Astrocyte (in vitro differentiated cells and primary cell): ENCODE data around the gene GRK5. TPM values are rescaled to one million over a fixed set of nuclear protein-coding genes. Genes with fewer than 3 reads are reported as not detected.
A peak's percentile ranks its signal among the peaks of the same experiment; 100 is the strongest.

Experiments used
- DNase-seq: peaks from one replicate; pipeline ENCODE4 v3.0.0-alpha.2; 2010; ENCODE audit warnings: low read depth
- FAIRE-seq: peaks from 2 replicates; lab custom pipeline; 2011; peaks lifted over from hg19 to GRCh38; lab: Jason Lieb, UNC
- H2AFZ ChIP-seq: 2 replicates; pipeline ENCODE4 v1.6.0; 2012; ENCODE audit warnings: low read depth, low read length, inconsistent platforms
- H3K27ac ChIP-seq: 2 replicates; pipeline ENCODE4 v1.5.1; 2011; ENCODE audit warnings: low read depth, low read length, inconsistent platforms
- H3K27me3 ChIP-seq: 2 replicates; pipeline ENCODE4 v1.6.0; 2011; ENCODE audit warnings: low read length, inconsistent platforms; ENCODE audit not compliant: insufficient read depth
- H3K36me3 ChIP-seq: 2 replicates; pipeline ENCODE4 v1.5.1; 2011; ENCODE audit warnings: low read length, inconsistent platforms; ENCODE audit not compliant: insufficient read depth
- H3K4me1 ChIP-seq: 2 replicates; pipeline ENCODE4 v1.5.1; 2011; ENCODE audit warnings: low read length, inconsistent platforms; ENCODE audit not compliant: insufficient read depth
- H3K4me2 ChIP-seq: 2 replicates; pipeline ENCODE4 v1.6.0; 2012; ENCODE audit warnings: low read length, inconsistent platforms
- H3K4me3 ChIP-seq: 2 replicates; pipeline ENCODE4 v1.5.1; 2011; ENCODE audit warnings: low read depth, mild to moderate bottlenecking, low read length, inconsistent platforms; ENCODE audit not compliant: insufficient read depth
- H3K79me2 ChIP-seq: 2 replicates; pipeline ENCODE4 v1.6.0; 2012; ENCODE audit warnings: mild to moderate bottlenecking, low read length, inconsistent platforms; ENCODE audit not compliant: insufficient read depth
- H3K9ac ChIP-seq: 2 replicates; pipeline ENCODE4 v1.6.0; 2012; ENCODE audit warnings: mild to moderate bottlenecking, low read length, inconsistent platforms
- H3K9me3 ChIP-seq: 2 replicates; pipeline ENCODE4 v1.5.1; 2012; ENCODE audit warnings: low read depth, mild to moderate bottlenecking, low read length, inconsistent platforms; ENCODE audit not compliant: insufficient read depth
- H4K20me1 ChIP-seq: 2 replicates; pipeline ENCODE4 v1.6.0; 2012; ENCODE audit warnings: low read length, inconsistent platforms; ENCODE audit not compliant: insufficient read depth
- H3K27ac Mint-ChIP-seq: one replicate; pipeline ENCODE4 v1.8.0; 2021; ENCODE audit warnings: mild to moderate bottlenecking, mixed read lengths; ENCODE audit not compliant: unreplicated experiment
- H3K27me3 Mint-ChIP-seq: one replicate; pipeline ENCODE4 v1.8.0; 2021; ENCODE audit warnings: low read depth, mixed read lengths; ENCODE audit not compliant: unreplicated experiment
- H3K36me3 Mint-ChIP-seq: one replicate; pipeline ENCODE4 v1.8.0; 2021; ENCODE audit warnings: low read depth, mixed read lengths; ENCODE audit not compliant: unreplicated experiment
- H3K4me1 Mint-ChIP-seq: one replicate; pipeline ENCODE4 v1.8.0; 2021; ENCODE audit warnings: low read depth, mixed read lengths; ENCODE audit not compliant: unreplicated experiment
- H3K4me3 Mint-ChIP-seq: one replicate; pipeline ENCODE4 v1.8.0; 2021; ENCODE audit warnings: mild to moderate bottlenecking, moderate library complexity, mixed read lengths; ENCODE audit not compliant: unreplicated experiment
- H3K9me3 Mint-ChIP-seq: one replicate; pipeline ENCODE4 v1.8.0; 2021; ENCODE audit warnings: mild to moderate bottlenecking, mixed read lengths; ENCODE audit not compliant: unreplicated experiment
- CTCF ChIP-seq: IDR thresholded peaks from 2 replicates; pipeline ENCODE4 v1.5.1; 2011; ENCODE audit warnings: low read depth, mild to moderate bottlenecking, inconsistent platforms, low read length, moderate library complexity; ENCODE audit not compliant: insufficient read depth
- EZH2 ChIP-seq: IDR thresholded peaks from 2 replicates; pipeline ENCODE4 v1.6.1; 2012; ENCODE audit warnings: mild to moderate bottlenecking, low read length, inconsistent platforms; ENCODE audit not compliant: insufficient read depth
- total RNA-seq: library from RNA; stranded (reverse); gene quantifications from 2 replicates; pipeline ENCODE4 v1.2.1, GENCODE V29; 2021

The GRK5 gene
- total RNA-seq, 1 donor from 2014 or later: 8.5 TPM

GRCh38 chr10:119201233-119201632 is 6.1 kb upstream of the GRK5 start:
- Histone ChIP-seq H3K27me3 (peaks cover 4% of the 10 kb centered on the region), H4K20me1 (no peaks in the 10 kb centered on the region), H3K4me1 (peaks cover 21% of the 10 kb centered on the region), H3K9ac (no peak overlapping the region), H3K4me2 (no peak overlapping the region), H2AFZ (no peak overlapping the region), H3K36me3 (no peaks in the 10 kb centered on the region), H3K79me2 (no peaks in the 10 kb centered on the region), H3K4me3 (no peak overlapping the region), H3K9me3 (no peaks in the 10 kb centered on the region), H3K27ac (no peak overlapping the region)
- H3K4me3 Mint-ChIP-seq: no peak overlapping the region
- DNase-seq (no peak), FAIRE-seq (no peak)
- H3K27me3 Mint-ChIP-seq: peaks cover 6% of the 10 kb centered on the region
- H3K4me1 Mint-ChIP-seq: peaks cover 13% of the 10 kb centered on the region
- TF ChIP-seq EZH2 (no peak), CTCF (no peak)
- no peaks in the 10 kb centered on the region for H3K36me3 Mint-ChIP-seq
- no peaks in the 10 kb centered on the region for H3K9me3 Mint-ChIP-seq
- H3K27ac Mint-ChIP-seq: no peak overlapping the region

- DNase-seq: peak; percentile 78
- peak overlapping the region; percentile 13 for H3K4me2 ChIP-seq
- H3K27ac Mint-ChIP-seq: peak overlapping the region; percentile 88
These were observed 4.4 kb upstream of the GRK5 start for GRCh38 chr10:119203006-119203405.

More at GRCh38 chr10:119203006-119203405, 4.4 kb upstream of the GRK5 start:
- Histone ChIP-seq H3K27me3 (peaks cover 4% of the 10 kb centered on the region), H2AFZ (no peak overlapping the region), H3K27ac (no peak overlapping the region), H3K79me2 (peaks cover under 1% of the 10 kb centered on the region), H3K36me3 (no peaks in the 10 kb centered on the region), H3K4me3 (no peak overlapping the region), H4K20me1 (no peaks in the 10 kb centered on the region), H3K9ac (no peak overlapping the region), H3K4me1 (peaks cover 19% of the 10 kb centered on the region), H3K9me3 (no peaks in the 10 kb centered on the region)
- Mint-ChIP-seq H3K4me3 (no peak overlapping the region), H3K9me3 (no peaks in the 10 kb centered on the region), H3K4me1 (peaks cover 13% of the 10 kb centered on the region), H3K27me3 (peaks cover 4% of the 10 kb centered on the region), H3K36me3 (no peaks in the 10 kb centered on the region)
- TF ChIP-seq CTCF (no peak), EZH2 (no peak)
- no peak for FAIRE-seq
